K562 (cell line): ENCODE results near the gene NTN1. TPM values are rescaled to one million over a fixed set of nuclear protein-coding genes. Genes with fewer than 3 reads are reported as not detected.

Experiments
- ATAC-seq: fragments of 200-7000 bp; cut with Tn5 transposase; 3 replicates; pipeline ENCODE4 v1.9.1; 2020; ENCODE audit warnings: moderate library complexity
- BruUV-seq: library from RNA; stranded (reverse); fragments of 400-500 nt; replicated peaks from 2 replicates; lab custom pipeline; 2021; lab: Mats Ljungman, UMichigan
- CTCF ChIA-PET: fragments of 300-600 bp; formaldehyde crosslinking; extraction: SDS; loops from one replicate; lab custom pipeline; 2021; ENCODE audit warnings: low intra/inter-chr PET ratio; lab: Yijun Ruan, JAX
- POLR2A ChIA-PET: fragments of 300-600, 350-650 bp; sonication (Branson Sonifier 250); formaldehyde crosslinking; extraction: SDS; loops from one replicate; lab custom pipeline; 2021; ENCODE audit warnings: antibody characterized with exemption, inconsistent platforms; lab: Yijun Ruan, JAX
- DNase-seq, 4 experiments: peaks; one replicate each; pipeline versions ENCODE4 v3.0.0 to v3.0.0-alpha.2; 2011 to 2018; ENCODE audit warnings: low spot score in 3 of 4, mixed read lengths in 3 of 4; ENCODE audit errors: extremely low read depth in 1 of 4
- FAIRE-seq: peaks from 2 replicates; lab custom pipeline; 2011; peaks lifted over from hg19 to GRCh38; lab: Jason Lieb, UNC
- H2AFZ ChIP-seq: 2 replicates; pipeline ENCODE4 v1.6.0; 2011; ENCODE audit warnings: low read depth, low read length, control low read depth, inconsistent platforms
- H3K27ac ChIP-seq: fragments of 200-600 bp; 3 replicates; pipeline ENCODE4 v1.8.0; 2011; ENCODE audit warnings: low read depth, mild to moderate bottlenecking, control low read depth, inconsistent platforms, low read length, moderate library complexity, mixed read lengths; ENCODE audit errors: extremely low read depth
- H3K27me3 ChIP-seq, 2 experiments: fragments of 300-600 bp in 1 of 2; 2 replicates in 1 of 2; 3 replicates in 1 of 2; pipeline versions ENCODE4 v1.6.0 to v1.8.0; 2011; ENCODE audit warnings: inconsistent platforms in 2 of 2, low read length in 2 of 2, mild to moderate bottlenecking in 1 of 2, mixed read lengths in 1 of 2, moderate library complexity in 1 of 2; ENCODE audit not compliant: control insufficient read depth in 2 of 2, insufficient read depth in 2 of 2
- H3K36me3 ChIP-seq: fragments of 300-600 bp; 3 replicates; pipeline ENCODE4 v1.8.0; 2011; ENCODE audit warnings: mild to moderate bottlenecking, low read length, inconsistent platforms; ENCODE audit not compliant: control insufficient read depth, insufficient read depth
- H3K4me1 ChIP-seq, 2 experiments: fragments of 200-600 bp in 1 of 2; replicated peaks in 1 of 2; 2 replicates in 1 of 2; 3 replicates in 1 of 2; pipeline versions ENCODE4 v1.5.1 to v1.8.0; 2011; ENCODE audit warnings: inconsistent platforms in 2 of 2, low read length in 2 of 2, mild to moderate bottlenecking in 1 of 2, mixed read lengths in 1 of 2, moderate library complexity in 1 of 2; ENCODE audit not compliant: control insufficient read depth in 2 of 2, insufficient read depth in 2 of 2
- H3K4me2 ChIP-seq: 2 replicates; pipeline ENCODE4 v1.6.1; 2011; ENCODE audit warnings: low read length, control low read depth, inconsistent platforms, mixed read lengths; ENCODE audit not compliant: insufficient read depth
- H3K4me3 ChIP-seq: fragments of 200-600 bp; sonication (generic), shearing (Covaris generic); 2 replicates; pipeline ENCODE4 v1.5.1; 2016; ENCODE audit warnings: control low read depth, inconsistent platforms
- H3K79me2 ChIP-seq: fragments of 200-600 bp; 3 replicates; pipeline ENCODE4 v1.8.0; 2011; ENCODE audit warnings: low read length, inconsistent platforms; ENCODE audit not compliant: control insufficient read depth, insufficient read depth
- H3K9ac ChIP-seq, 2 experiments: 2 replicates each; pipeline versions ENCODE4 v1.6.0 to v1.6.1; 2011; ENCODE audit warnings: low read depth in 2 of 2, low read length in 2 of 2, control low read depth in 1 of 2, inconsistent platforms in 1 of 2, mild to moderate bottlenecking in 1 of 2, mixed read lengths in 1 of 2; ENCODE audit not compliant: insufficient read depth in 1 of 2
- H3K9me1 ChIP-seq: one replicate; pipeline ENCODE4 v1.6.0; 2011; ENCODE audit warnings: inconsistent platforms, mild to moderate bottlenecking, low read length, moderate library complexity; ENCODE audit not compliant: control insufficient read depth, insufficient read depth
- H3K9me3 ChIP-seq: replicated peaks from 2 replicates; pipeline ENCODE4 v1.5.1; 2011; ENCODE audit warnings: low read depth, low read length, inconsistent platforms; ENCODE audit not compliant: control insufficient read depth, insufficient read depth
- H4K20me1 ChIP-seq: replicated peaks from 2 replicates; pipeline ENCODE4 v1.6.1; 2011; ENCODE audit warnings: low read length, inconsistent platforms, mixed read lengths; ENCODE audit not compliant: control insufficient read depth, insufficient read depth
- DLX4 ChIP-seq: fragments of 250-450 bp; sonication (Bioruptor Pico); IDR thresholded peaks from 2 replicates; pipeline ENCODE4 v1.6.1; 2021; ENCODE audit warnings: mild to moderate bottlenecking
- MBD1 ChIP-seq: fragments of 250-450 bp; sonication (Bioruptor Pico); IDR thresholded peaks from 2 replicates; pipeline ENCODE4 v1.8.0; 2022; ENCODE audit warnings: inconsistent platforms
- MECOM ChIP-seq: fragments of 250-450 bp; sonication (Bioruptor Pico); IDR thresholded peaks from 2 replicates; pipeline ENCODE4 v1.8.0; 2022; ENCODE audit warnings: inconsistent platforms
- MTA1 ChIP-seq: fragments of 450-650 bp; IDR thresholded peaks from 2 replicates; pipeline ENCODE4 v1.6.1; 2017; ENCODE audit warnings: borderline replicate concordance
- NFYB ChIP-seq: IDR thresholded peaks from 2 replicates; pipeline ENCODE4 v1.6.1; 2011; ENCODE audit warnings: mild to moderate bottlenecking, moderate library complexity; ENCODE audit not compliant: insufficient read length; ENCODE audit errors: extremely low read depth
- SNIP1 ChIP-seq: fragments of 450-650 bp; IDR thresholded peaks from 2 replicates; pipeline ENCODE4 v1.7.1; 2017; ENCODE audit warnings: low read depth, mild to moderate bottlenecking
- SREBF2 ChIP-seq: sonication (generic); formaldehyde crosslinking; IDR thresholded peaks from 2 replicates; pipeline ENCODE4 v1.4.0; 2020; ENCODE audit warnings: mild to moderate bottlenecking, missing genetic modification reagents
- SRSF9 ChIP-seq: fragments of 200-400 bp; formaldehyde crosslinking; IDR thresholded peaks from 2 replicates; pipeline ENCODE4 v1.6.1; 2017; ENCODE audit warnings: low read depth, low read length, borderline replicate concordance
- ZBTB40 ChIP-seq, 2 experiments: fragments of 450-650 bp in 1 of 2; sonication (generic) in 1 of 2; formaldehyde crosslinking in 1 of 2; IDR thresholded peaks; 2 replicates each; pipeline versions ENCODE4 v1.7.1 to v1.9.0; 2016 to 2022; ENCODE audit warnings: inconsistent platforms in 1 of 2, mild to moderate bottlenecking in 1 of 2, missing genetic modification reagents in 1 of 2
- WGBS: fragments of 100-300 bp; shearing (Covaris generic); methylation state at CpG from one replicate; pipeline ENCODE4 v1.1.6; 2016; ENCODE audit warnings: low coverage, mixed read lengths; ENCODE audit not compliant: insufficient coverage; ENCODE audit errors: missing lambda C conversion rate; 5-methylcytosine and 5-hydroxymethylcytosine counted together
- in situ Hi-C: fragments of 300-500 bp; cut with MboI; formaldehyde crosslinking; loops from 4 replicates; pipeline ENCODE4 v1.15.0; 2018; ENCODE audit warnings: inconsistent platforms, mixed read lengths
- intact Hi-C: fragments of 100-400 bp; cut with micrococcal nuclease; formaldehyde crosslinking; loops from 2 replicates; pipeline ENCODE4 v1.14.2; 2022
- polyA plus RNA-seq, 8 experiments: library from polyadenylated mRNA; depleted of rRNA in 4 of 8; stranded (reverse) in 5 of 8; unstranded in 3 of 8; fragments of >200 nt; fragmentation: Nextera tagmentation in 2 of 8; fragmentation: Illumina TruSeq in 1 of 8; extraction: Ambion mirVana in 2 of 8; extraction: Trizol in 1 of 8; gene quantifications; 2 replicates each; pipeline versions ENCODE4 v1.2.1 to v1.2.3, GENCODE V29; 2011 to 2014; ENCODE audit warnings: inconsistent platforms in 1 of 8, missing spikeins in 1 of 8
- total RNA-seq, 7 experiments: library from RNA; depleted of rRNA in 6 of 7; stranded (reverse); fragments of >200 nt in 6 of 7; fragmentation: Illumina TruSeq in 2 of 7; extraction: Trizol in 2 of 7; gene quantifications; 2 replicates each; pipeline versions ENCODE4 v1.2.1 to v1.2.3, GENCODE V29; 2011 to 2021; ENCODE audit warnings: low replicate concordance in 1 of 7

NTN1 gene
- total and polyA plus RNA-seq, 9 of the 15 experiments (the other 6 are each of a cell fraction or from before 2014, with no cell fraction given), result 0.02 TPM; not detected in 8

- TF ChIP-seq SNIP1 (no peak), NFYB (no peak), MECOM (CRISPR knock-in tag) (no peak), ZBTB40 (IDR thresholded peaks at IDR 0.05) (no peak), ZBTB40 (CRISPR knock-in tag; IDR thresholded peaks at IDR 0.05) (no peak), MTA1 (no peak), DLX4 (CRISPR knock-in tag) (no peak), SRSF9 (no peak), MBD1 (CRISPR knock-in tag) (no peak), SREBF2 (no peak)
- no peak for FAIRE-seq
Measured at GRCh38 chr17:9270921-9271320, 249.6 kb downstream of the NTN1 start.

More at GRCh38 chr17:9270921-9271320, 249.6 kb downstream of the NTN1 start:
- ChIA-PET POLR2A (no interaction called here), CTCF (no interaction called here)
- Histone ChIP-seq H3K4me2 (no peak overlapping the region), H3K36me3 (no peaks in the 10 kb centered on the region), H4K20me1 (no peaks in the 10 kb centered on the region), H2AFZ (no peak overlapping the region), H3K79me2 (no peaks in the 10 kb centered on the region), H3K4me3 (no peak overlapping the region), H3K27me3 (peaks cover 0 to 35% of the 10 kb centered on the region in 2 experiments; a peak in 2 of 5 replicates), H3K9ac (no peak overlapping the region), H3K27ac (no peak overlapping the region), H3K9me3 (no peaks in the 10 kb centered on the region), H3K4me1 (no peaks in the 10 kb centered on the region), H3K9me1 (no peaks in the 10 kb centered on the region)
- BruUV-seq, result no TSS peak
- DNase-seq (no peak), ATAC-seq (no peak)
- WGBS, result 19% methylated on average over 8 of the region's 9 CpGs
- in situ Hi-C loops, result no loop called here
- intact Hi-C loops, result no loop called here
